PC-9 (cell line): Measurements from ENCODE around the gene ZEB2.

ENCODE experiments used
- CTCF ChIP-seq: fragments of 200-600 bp; sonication (generic); conservative IDR thresholded peaks from 2 replicates; pipeline ENCODE4 v1.6.1; 2017; ENCODE audit warnings: mixed run types, antibody characterized with exemption, mild to moderate bottlenecking, moderate library complexity
- EZH2 ChIP-seq: fragments of 200-600 bp; sonication (generic); IDR thresholded peaks from 2 replicates; pipeline ENCODE4 v1.8.0; 2017; ENCODE audit warnings: antibody characterized with exemption, low read depth

- TF ChIP-seq EZH2, result no peak
- TF ChIP-seq CTCF, result no peak
Measured at GRCh38 chr2:144376926-144377325, 143.0 kb downstream of the ZEB2 start.
